ENCODE measurements around the gene MILR1.
"Not testable (repeated sequence)": the region's sequence is repeated elsewhere in the genome, so short reads cannot be mapped to it uniquely, and the experiment has no call there.

MILR1 gene

GRCh38 chr17:64458756-64459155 is 9.8 kb downstream of the MILR1 start:
- H3K4me3 ChIP-seq (ENCODE audit: low read depth, low read length) = no peak overlapping the region
- TF ChIP-seq CTCF (IDR thresholded peaks at IDR 0.05; ENCODE audit: low read depth, low read length, missing control alignments) = no peak
- DNase-seq (ENCODE audit: low read depth) = no peak

GRCh38 chr17:64459284-64459747 is 10.4 kb downstream of the MILR1 start:
- no peak for TF ChIP-seq CTCF (IDR thresholded peaks at IDR 0.05; ENCODE audit: low read depth, low read length, missing control alignments)
- H3K4me3 ChIP-seq (ENCODE audit: low read depth, low read length) = no peak overlapping the region
- DNase-seq (ENCODE audit: low read depth) = no peak

DNA sequence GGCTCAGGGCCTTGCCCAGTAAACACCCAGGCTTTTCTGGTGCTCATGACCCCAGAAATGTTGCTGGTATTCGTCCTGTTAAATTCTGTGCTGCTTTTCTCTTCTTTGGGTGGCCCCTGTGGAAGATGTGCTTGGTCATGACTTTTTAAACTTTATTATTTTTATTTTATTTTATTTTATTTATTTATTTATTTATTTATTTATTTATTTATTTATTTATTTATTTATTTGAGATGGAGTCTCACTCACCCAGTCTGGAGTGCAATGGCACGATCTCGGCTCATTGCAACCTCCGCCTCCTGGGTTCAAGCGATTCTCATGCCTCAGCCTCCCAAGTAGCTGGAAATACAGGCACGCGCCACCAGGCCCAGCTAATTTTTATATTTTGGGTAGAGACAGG is 10.9 kb downstream of the MILR1 start:
- DNase-seq (ENCODE audit: low read depth); H3K4me3 ChIP-seq (ENCODE audit: low read depth, low read length): not testable (repeated sequence)

DNA sequence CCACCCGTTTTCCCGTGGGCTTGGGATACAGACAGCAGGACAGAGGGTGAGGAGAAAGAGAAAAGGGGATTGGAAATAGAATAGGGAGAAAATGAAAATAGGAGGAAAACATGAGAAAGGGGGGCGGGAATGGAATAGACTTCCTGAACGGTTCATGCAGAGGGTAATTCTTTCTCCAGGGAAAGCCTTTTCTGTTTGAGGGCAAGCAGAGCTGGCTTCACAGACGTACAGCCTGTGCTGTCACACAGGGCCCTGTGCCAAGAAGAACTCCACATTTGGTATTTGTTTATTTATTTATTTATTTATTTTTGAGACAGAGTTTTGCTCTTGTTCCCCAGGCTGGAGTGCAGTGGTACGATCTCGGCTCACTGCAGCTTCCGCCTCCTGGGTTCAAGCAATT is 12.0 kb downstream of the MILR1 start:
- no peak for DNase-seq (ENCODE audit: low read depth)
- no peak for TF ChIP-seq CTCF (IDR thresholded peaks at IDR 0.05; ENCODE audit: low read depth, low read length, missing control alignments)
- no peak overlapping the region for H3K4me3 ChIP-seq (ENCODE audit: low read depth, low read length)

DNA sequence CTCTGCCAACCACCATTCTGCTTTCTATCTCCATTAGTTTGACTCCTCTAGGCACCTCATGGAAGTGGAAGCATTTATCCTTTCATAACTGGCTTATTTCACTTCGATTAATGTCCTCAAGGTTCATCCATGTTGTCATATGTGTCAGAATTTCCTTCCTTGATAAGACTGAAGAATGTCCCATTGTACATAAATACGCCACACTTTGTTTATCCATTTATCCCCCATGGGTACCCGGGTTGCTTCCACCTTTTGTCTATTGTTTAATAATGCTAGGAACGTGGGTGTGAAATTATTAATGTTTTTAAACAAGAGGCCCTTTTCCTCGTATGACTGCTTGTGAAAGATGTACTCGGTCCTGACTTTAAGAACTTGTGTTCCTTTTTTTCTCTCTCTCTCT is 12.9 kb downstream of the MILR1 start:
- no peak overlapping the region for H3K4me3 ChIP-seq (ENCODE audit: low read depth, low read length)
- DNase-seq (ENCODE audit: low read depth) = no peak
- no peak for TF ChIP-seq CTCF (IDR thresholded peaks at IDR 0.05; ENCODE audit: low read depth, low read length, missing control alignments)

- DNase-seq (ENCODE audit: low read depth) = no peak
- H3K4me3 ChIP-seq (ENCODE audit: low read depth, low read length) = no peak overlapping the region
- TF ChIP-seq CTCF (IDR thresholded peaks at IDR 0.05; ENCODE audit: low read depth, low read length, missing control alignments) = no peak
Observed at GRCh38 chr17:64466019-64466735, 17.3 kb downstream of the MILR1 start.

DNA sequence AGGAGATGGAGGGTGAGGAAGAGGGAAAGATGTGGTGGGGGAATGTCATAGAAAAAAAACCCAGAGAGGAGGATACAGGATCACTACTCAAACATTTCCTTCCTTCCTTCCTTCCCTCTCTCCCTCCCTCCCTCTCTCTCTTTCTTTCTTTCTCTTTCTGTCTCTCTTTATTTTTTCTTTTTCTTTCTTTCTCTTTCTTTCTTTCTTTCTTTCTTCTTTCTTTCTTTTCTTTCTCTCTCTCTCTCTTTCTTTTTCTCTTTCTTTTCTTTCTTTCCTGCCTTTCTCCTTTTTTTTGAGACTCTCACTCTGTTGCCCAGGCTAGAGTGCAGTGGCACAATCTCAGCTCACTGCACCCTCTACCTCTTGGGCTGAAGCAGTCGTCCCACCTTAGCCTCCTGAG is 17.9 kb downstream of the MILR1 start:
- DNase-seq (ENCODE audit: low read depth); H3K4me3 ChIP-seq (ENCODE audit: low read depth, low read length): not testable (repeated sequence)

- DNase-seq (ENCODE audit: low read depth) = no peak
Observed at GRCh38 chr17:64470625-64471024, 21.7 kb downstream of the MILR1 start.

More at GRCh38 chr17:64470625-64471024, 21.7 kb downstream of the MILR1 start:
- TF ChIP-seq CTCF (IDR thresholded peaks at IDR 0.05; ENCODE audit: low read depth, low read length, missing control alignments) = no peak
- H3K4me3 ChIP-seq (ENCODE audit: low read depth, low read length) = no peak overlapping the region

Data from GM12864 (cell line).